AG04450 (cell line): ENCODE results near the gene VIPR1. TPM values are rescaled to one million over a fixed set of nuclear protein-coding genes. Genes with fewer than 3 reads are reported as not detected.

Experiments used
- CTCF ChIA-PET: fragments of 300-600, 350-600 bp; formaldehyde crosslinking; extraction: SDS; loops from one replicate; lab custom pipeline; 2022; ENCODE audit warnings: antibody characterized with exemption, inconsistent platforms; lab: Charles Lee
- POLR2A ChIA-PET: fragments of 350-600 bp; formaldehyde crosslinking; extraction: SDS; loops from one replicate; lab custom pipeline; 2021; ENCODE audit warnings: antibody characterized with exemption, inconsistent platforms; lab: Yijun Ruan, JAX
- DNase-seq: peaks from one replicate; pipeline ENCODE4 v3.0.0-alpha.2; 2011; ENCODE audit warnings: low read depth, low spot score
- H3K27ac ChIP-seq: one replicate; pipeline ENCODE4 v1.5.1; 2012; ENCODE audit warnings: low read depth, low read length, control low read depth
- H3K27me3 ChIP-seq: one replicate; pipeline ENCODE4 v1.6.0; 2012; ENCODE audit warnings: low read length; ENCODE audit not compliant: control insufficient read depth, insufficient read depth
- H3K4me3 ChIP-seq: 2 replicates; pipeline ENCODE4 v1.5.1; 2011; ENCODE audit warnings: mild to moderate bottlenecking, low read depth, low read length, control low read depth
- H3K9me3 ChIP-seq: 2 replicates; pipeline ENCODE4 v1.5.1; 2012; ENCODE audit warnings: low read length; ENCODE audit not compliant: control insufficient read depth, insufficient read depth
- CTCF ChIP-seq: IDR thresholded peaks from 2 replicates; pipeline ENCODE4 v1.5.1; 2011; ENCODE audit warnings: low read depth, low read length, control low read depth, inconsistent platforms
- polyA plus RNA-seq: library from polyadenylated mRNA; depleted of rRNA; stranded (reverse); fragments of >200 nt; gene quantifications from 2 replicates; pipeline ENCODE4 v1.2.3, GENCODE V29; 2011

VIPR1 gene
- polyA plus RNA-seq, 1 experiment = not detected

GRCh38 chr3:42524751-42525150, 22.3 kb downstream of the VIPR1 start:
- DNase-seq = no peak
- Histone ChIP-seq H3K9me3 (no peaks in the 10 kb centered on the region), H3K4me3 (no peak overlapping the region), H3K27ac (no peak overlapping the region), H3K27me3 (peaks cover 2% of the 10 kb centered on the region)
- POLR2A ChIA-PET = no interaction called here
- CTCF ChIA-PET = interaction anchor here (0.5 to 1.2 kb wide), 3 partner anchors 12 to 1325 kb away, joined by 3 to 7 read pairs (median 3); partner anchors contain the start of gene CTNNB1
- no peak for TF ChIP-seq CTCF

DNA sequence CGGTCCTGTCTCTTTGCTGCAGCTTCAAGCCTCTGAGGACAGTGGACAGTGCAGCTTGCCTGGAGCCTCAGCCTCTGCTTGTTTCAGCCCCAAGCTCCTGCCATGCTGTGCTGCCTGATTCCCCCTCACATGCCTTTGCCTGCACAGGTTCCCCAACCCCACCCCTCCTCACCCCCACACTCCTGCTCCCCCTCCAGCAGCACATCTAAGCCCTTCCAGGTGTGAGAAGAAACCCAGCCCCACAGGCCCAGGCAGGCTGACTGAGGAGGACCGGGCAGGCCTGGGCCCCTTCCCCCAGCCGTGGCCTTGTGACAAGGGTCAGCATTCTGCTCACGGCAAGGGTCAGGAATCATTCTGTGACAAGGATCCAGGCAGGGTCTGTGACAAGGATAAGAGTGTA, 22.8 kb downstream of the VIPR1 start:
- no peak for TF ChIP-seq CTCF
- H3K27me3 ChIP-seq = peaks cover 2% of the 10 kb centered on the region
- no peak for DNase-seq
- no peak overlapping the region for H3K27ac ChIP-seq
- H3K9me3 ChIP-seq = no peaks in the 10 kb centered on the region
- no peak overlapping the region for H3K4me3 ChIP-seq
- CTCF ChIA-PET = interaction anchor here (1.2 kb wide), 1 partner anchor 12 kb away, joined by 3 read pairs; no protein-coding TSS in a partner anchor
- POLR2A ChIA-PET = no interaction called here

- DNase-seq = no peak
- H3K27ac ChIP-seq = no peak overlapping the region
- ChIA-PET CTCF (interaction anchor here (1.2 kb wide), 1 partner anchor 11 kb away, joined by 3 read pairs; no protein-coding TSS in a partner anchor), POLR2A (no interaction called here)
- H3K4me3 ChIP-seq = no peak overlapping the region
- peaks cover 2% of the 10 kb centered on the region for H3K27me3 ChIP-seq
- no peaks in the 10 kb centered on the region for H3K9me3 ChIP-seq
- TF ChIP-seq CTCF = no peak
Measured at GRCh38 chr3:42525736-42526345, 23.4 kb downstream of the VIPR1 start.

DNA sequence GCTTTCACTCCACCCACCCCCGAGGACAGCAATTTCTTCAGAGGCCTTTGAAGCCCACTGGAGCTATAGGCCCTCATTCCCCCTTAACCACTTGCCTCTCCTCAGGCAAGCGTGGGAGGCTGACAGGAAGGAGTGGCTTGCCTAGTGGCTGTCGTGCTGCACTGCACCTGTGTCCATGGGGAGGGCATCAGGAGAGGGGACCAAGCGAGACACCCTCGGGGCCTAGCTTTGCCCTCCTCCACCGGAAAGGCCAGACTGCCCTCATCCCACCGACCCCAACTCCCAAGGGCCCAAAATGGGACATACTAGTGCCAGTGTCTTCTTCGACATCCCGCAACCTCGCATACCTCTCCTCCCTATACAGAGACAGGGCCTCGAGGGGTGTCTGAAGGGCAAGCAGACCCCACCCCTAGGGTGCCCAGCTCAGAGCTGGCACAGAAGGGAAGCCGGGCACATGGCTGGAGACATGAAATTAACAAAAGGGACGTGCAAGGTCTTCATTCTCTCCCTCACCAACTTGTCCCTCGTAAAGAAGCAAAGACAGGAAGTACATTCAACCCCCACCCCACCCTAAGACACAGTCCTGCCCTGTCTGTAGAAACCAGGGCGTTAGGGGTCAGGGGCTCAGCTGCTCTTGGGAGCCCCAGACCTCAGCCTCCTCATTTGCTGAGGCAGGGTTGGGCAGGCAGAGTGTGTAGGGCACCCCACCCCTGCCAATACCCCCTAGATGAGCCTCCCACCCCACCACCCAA, 24.3 kb downstream of the VIPR1 start:
- Histone ChIP-seq H3K9me3 (no peaks in the 10 kb centered on the region), H3K4me3 (no peak overlapping the region), H3K27me3 (peaks cover 6% of the 10 kb centered on the region), H3K27ac (no peak overlapping the region)
- DNase-seq = no peak
- no peak for TF ChIP-seq CTCF
- POLR2A ChIA-PET = no interaction called here
- CTCF ChIA-PET = no interaction called here

DNA sequence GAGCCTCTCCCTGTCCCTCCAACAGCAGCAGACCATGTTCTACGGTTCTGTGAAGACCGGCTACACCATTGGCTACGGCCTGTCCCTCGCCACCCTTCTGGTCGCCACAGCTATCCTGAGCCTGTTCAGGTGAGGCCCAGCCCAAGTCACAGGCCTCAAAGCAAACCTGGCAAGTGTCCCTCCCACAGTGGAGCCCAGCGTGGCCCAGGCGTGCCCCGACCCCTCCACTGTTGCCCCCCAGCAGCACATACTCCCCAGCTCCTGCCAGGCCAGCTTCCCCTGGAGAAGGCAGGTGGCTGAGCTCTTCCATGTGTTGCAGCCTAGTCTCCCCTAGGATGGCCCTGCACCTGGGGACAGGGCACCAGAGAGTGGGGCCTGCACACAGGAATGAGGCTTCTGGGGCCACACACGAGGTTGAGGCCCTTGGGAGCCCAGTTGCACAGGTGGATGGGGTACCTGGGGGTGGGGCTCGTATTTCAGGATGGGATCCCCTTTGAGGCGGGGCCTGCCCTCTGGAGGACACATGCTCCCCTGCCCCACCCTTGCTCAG, 25.0 kb downstream of the VIPR1 start:
- CTCF ChIA-PET = no interaction called here
- TF ChIP-seq CTCF = no peak
- Histone ChIP-seq H3K4me3 (no peak overlapping the region), H3K27me3 (peaks cover 7% of the 10 kb centered on the region), H3K27ac (no peak overlapping the region), H3K9me3 (no peaks in the 10 kb centered on the region)
- DNase-seq = no peak
- POLR2A ChIA-PET = no interaction called here
